C4-2B (cell line): Measurements from ENCODE around the gene PHACTR1.

Experiments used
- ZFX ChIP-seq: fragments of 450-650 bp; IDR thresholded peaks from 2 replicates; pipeline ENCODE4 v1.6.1; 2017
- TF ChIP-seq, protein P1 (sequence below): fragments of 450-650 bp; conservative IDR thresholded peaks from 2 replicates; pipeline ENCODE4 v1.5.1; 2017; ENCODE audit warnings: mild to moderate bottlenecking

DNA sequence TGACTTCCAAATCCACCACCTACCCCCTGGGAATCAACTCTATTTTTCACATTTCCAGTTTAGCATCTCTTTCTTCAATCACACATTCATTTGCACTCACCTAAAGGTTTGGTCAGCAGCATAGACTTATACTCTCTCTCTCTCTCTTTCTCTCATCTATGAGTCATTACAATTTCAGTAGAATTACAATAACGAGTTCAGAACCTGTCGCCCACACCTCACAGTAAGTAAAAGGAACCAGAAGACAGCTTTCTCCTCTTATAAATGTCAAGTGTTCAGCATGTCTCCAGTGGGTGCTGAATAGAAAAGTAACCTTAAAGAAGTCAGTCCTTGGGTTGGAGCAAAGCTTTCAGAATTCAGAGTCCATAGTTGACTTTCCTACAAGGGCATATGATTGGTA, 1.1 kb upstream of the PHACTR1 start:
- TF ChIP-seq, protein P1, sequence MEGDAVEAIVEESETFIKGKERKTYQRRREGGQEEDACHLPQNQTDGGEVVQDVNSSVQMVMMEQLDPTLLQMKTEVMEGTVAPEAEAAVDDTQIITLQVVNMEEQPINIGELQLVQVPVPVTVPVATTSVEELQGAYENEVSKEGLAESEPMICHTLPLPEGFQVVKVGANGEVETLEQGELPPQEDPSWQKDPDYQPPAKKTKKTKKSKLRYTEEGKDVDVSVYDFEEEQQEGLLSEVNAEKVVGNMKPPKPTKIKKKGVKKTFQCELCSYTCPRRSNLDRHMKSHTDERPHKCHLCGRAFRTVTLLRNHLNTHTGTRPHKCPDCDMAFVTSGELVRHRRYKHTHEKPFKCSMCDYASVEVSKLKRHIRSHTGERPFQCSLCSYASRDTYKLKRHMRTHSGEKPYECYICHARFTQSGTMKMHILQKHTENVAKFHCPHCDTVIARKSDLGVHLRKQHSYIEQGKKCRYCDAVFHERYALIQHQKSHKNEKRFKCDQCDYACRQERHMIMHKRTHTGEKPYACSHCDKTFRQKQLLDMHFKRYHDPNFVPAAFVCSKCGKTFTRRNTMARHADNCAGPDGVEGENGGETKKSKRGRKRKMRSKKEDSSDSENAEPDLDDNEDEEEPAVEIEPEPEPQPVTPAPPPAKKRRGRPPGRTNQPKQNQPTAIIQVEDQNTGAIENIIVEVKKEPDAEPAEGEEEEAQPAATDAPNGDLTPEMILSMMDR, result no peak
- TF ChIP-seq ZFX, result no peak
